ENCODE results near the gene COL9A1. TPM values are rescaled to one million over a fixed set of nuclear protein-coding genes. Genes with fewer than 3 reads are reported as not detected.
"Not testable (repeated sequence)": the region's sequence is repeated elsewhere in the genome, so short reads cannot be mapped to it uniquely, and the experiment has no call there.

The COL9A1 gene
- 1 to 10 TPM in 2 of 9 donors, under 1 TPM in 5, not detected in 2; 0.09 to 1.7 (median 0.56) TPM for total RNA-seq
- under 1 TPM; 0.18 to 0.27 TPM for polyA plus RNA-seq
- long read RNA-seq, donor 1, partial matches to known transcripts, result 1 of 3 reads
- long read RNA-seq, donor 1, other reads (novel, unspliced or antisense), result 1 of 3 reads
- long read RNA-seq, donor 2, partial matches to known transcripts, result 0 of 1 reads
- long read RNA-seq, donor 2, other reads (novel, unspliced or antisense), result 0 of 1 reads
- long read RNA-seq, donor 3, result 0 reads

GRCh38 chr6:70303034-70303525 is at the start of gene COL9A1:
COL9A1 (minus strand) TSS chr6:70303084; CDS start chr6:70302924, 160 bp downstream.
- H3K27ac ChIP-seq, result no peak within 1 kb of the TSS
- peaks cover 0 to 11% (median 0%) of the 10 kb centered on the region in 9 donors for H3K27me3 ChIP-seq
- TF ChIP-seq, protein P1, sequence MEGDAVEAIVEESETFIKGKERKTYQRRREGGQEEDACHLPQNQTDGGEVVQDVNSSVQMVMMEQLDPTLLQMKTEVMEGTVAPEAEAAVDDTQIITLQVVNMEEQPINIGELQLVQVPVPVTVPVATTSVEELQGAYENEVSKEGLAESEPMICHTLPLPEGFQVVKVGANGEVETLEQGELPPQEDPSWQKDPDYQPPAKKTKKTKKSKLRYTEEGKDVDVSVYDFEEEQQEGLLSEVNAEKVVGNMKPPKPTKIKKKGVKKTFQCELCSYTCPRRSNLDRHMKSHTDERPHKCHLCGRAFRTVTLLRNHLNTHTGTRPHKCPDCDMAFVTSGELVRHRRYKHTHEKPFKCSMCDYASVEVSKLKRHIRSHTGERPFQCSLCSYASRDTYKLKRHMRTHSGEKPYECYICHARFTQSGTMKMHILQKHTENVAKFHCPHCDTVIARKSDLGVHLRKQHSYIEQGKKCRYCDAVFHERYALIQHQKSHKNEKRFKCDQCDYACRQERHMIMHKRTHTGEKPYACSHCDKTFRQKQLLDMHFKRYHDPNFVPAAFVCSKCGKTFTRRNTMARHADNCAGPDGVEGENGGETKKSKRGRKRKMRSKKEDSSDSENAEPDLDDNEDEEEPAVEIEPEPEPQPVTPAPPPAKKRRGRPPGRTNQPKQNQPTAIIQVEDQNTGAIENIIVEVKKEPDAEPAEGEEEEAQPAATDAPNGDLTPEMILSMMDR (IDR thresholded peaks at IDR 0.05), result no peak
- TF ChIP-seq POLR2A (IDR thresholded peaks at IDR 0.05), result no peak
- 67 to 76% (median 72%) methylated on average over 5 of the region's 5 CpGs for WGBS, 4 donors
- ATAC-seq (no peak), DNase-seq (no peak)
- intact Hi-C loops (cut with DNase I), result loop anchor here in 1 of 10 donors (10.0 kb wide), 1 partner anchor 712 kb away; no protein-coding TSS in a partner anchor
- H3K9me3 ChIP-seq, result no peaks in the 10 kb centered on the region
- peaks cover 0 to 9% (median 0%) of the 10 kb centered on the region in 12 donors for H3K4me1 ChIP-seq
- no peak within 1 kb of the TSS for H3K4me3 ChIP-seq
- no peaks in the 10 kb centered on the region for H3K36me3 ChIP-seq

DNA sequence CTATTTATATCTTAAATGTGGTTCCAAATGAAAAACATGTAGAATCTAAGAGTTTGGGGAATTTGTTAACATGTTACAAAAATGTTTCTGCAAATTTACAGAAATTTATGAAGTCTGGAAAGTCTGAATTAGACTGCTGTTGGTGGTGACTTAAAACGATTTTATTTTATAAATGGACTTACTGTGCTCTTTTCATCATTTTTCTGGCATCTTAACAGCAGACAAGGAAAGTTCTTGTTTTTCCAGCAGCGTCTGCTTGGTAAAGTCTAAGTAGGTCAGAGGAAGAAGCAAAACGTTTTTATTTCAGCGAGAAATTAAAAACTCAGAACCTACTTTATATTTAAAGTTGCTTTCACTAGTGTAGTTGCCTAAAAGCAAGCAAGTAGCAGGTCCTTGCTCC is 48.6 kb upstream of the COL9A1 start:
- peak overlapping the region in 4 of 12 donors; percentile 5 to 56 (median 48) for H3K27ac ChIP-seq
- peak overlapping the region in 3 of 12 donors; percentile 1 to 26 (median 20) for H3K4me3 ChIP-seq
- TF ChIP-seq, protein P1 (IDR thresholded peaks at IDR 0.05), result no peak
- TF ChIP-seq POLR2A (IDR thresholded peaks at IDR 0.05), result no peak
- H3K9me3 ChIP-seq, result no peaks in the 10 kb centered on the region
- intact Hi-C loops (cut with DNase I), result no loop called here
- H3K4me1 ChIP-seq, result no peaks in the 10 kb centered on the region
- no peaks in the 10 kb centered on the region for H3K36me3 ChIP-seq
- DNase-seq, result no peak
- H3K27me3 ChIP-seq, result no peaks in the 10 kb centered on the region
- WGBS, 4 donors, result 41 to 56% (median 49%) methylated on average over 4 of the region's 4 CpGs
- no peak for ATAC-seq

DNA sequence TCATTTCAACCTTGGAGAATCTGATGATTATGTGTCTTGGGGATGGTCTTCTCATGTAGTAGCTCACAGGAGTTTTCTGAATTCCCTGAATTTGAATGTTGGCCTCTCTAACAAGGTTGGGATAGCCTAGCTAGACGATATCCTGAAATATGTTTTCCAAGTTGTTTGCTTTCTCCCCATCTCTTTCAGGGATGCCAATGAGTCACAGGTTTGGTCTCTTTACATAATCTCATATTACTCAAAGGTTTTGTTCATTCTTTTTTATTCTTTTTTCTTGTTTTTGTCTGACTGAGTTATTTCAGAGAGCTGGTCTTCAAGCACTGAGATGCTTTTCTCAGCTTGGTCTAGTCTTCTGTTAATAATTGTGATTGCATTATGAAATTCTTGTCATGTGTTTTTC is 42.7 kb upstream of the COL9A1 start:
- no peaks in the 10 kb centered on the region for H3K27me3 ChIP-seq
- ATAC-seq (no peak), DNase-seq (no peak)
- intact Hi-C loops (cut with DNase I), result no loop called here
- TF ChIP-seq POLR2A (IDR thresholded peaks at IDR 0.05), result no peak
- TF ChIP-seq, protein P1 (IDR thresholded peaks at IDR 0.05), result no peak
- H3K4me3 ChIP-seq, result no peak overlapping the region
- no peaks in the 10 kb centered on the region for H3K9me3 ChIP-seq
- no peak overlapping the region for H3K27ac ChIP-seq
- H3K36me3 ChIP-seq, result no peaks in the 10 kb centered on the region
- no peaks in the 10 kb centered on the region for H3K4me1 ChIP-seq
- WGBS, 4 donors, result 74 to 86% (median 80%) methylated on average over 1 of the region's 1 CpG

DNA sequence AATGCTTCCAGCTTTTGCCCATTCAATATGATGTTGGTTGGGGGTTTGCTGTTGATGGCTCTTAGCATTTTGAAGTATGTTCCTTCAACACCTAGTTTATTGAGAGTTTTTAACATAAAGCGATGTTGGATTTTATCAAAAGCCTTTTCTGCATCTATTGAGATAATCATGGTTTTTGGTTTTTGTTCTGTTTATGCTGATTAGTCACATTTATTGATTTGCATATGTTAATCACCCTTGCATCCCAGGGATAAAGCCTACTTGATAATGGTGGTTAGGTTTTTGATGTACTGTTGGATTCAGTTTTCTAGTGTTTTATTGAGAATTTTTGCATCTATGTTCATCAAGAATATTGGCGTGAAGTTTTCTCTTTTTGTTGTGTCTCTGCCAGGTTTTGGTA is 40.4 kb upstream of the COL9A1 start:
- intact Hi-C loops (cut with DNase I), result no loop called here
- Histone ChIP-seq H3K4me1 (no peaks in the 10 kb centered on the region), H3K4me3 (no peak overlapping the region), H3K9me3 (peaks cover 0 to 14% (median 2%) of the 10 kb centered on the region in 12 donors), H3K36me3 (no peaks in the 10 kb centered on the region), H3K27ac (no peak overlapping the region), H3K27me3 (no peaks in the 10 kb centered on the region)
- ATAC-seq (no peak), DNase-seq (no peak)
- WGBS, 4 donors, result 83 to 88% (median 85%) methylated on average over 2 of the region's 2 CpGs
- TF ChIP-seq POLR2A (IDR thresholded peaks at IDR 0.05), result no peak
- TF ChIP-seq, protein P1 (IDR thresholded peaks at IDR 0.05), result no peak

- H3K4me1 ChIP-seq; intact Hi-C loops (cut with DNase I); ATAC-seq; H3K27me3 ChIP-seq; H3K36me3 ChIP-seq; H3K4me3 ChIP-seq; H3K27ac ChIP-seq; DNase-seq: not testable (repeated sequence)
- peaks cover 0 to 14% (median 2%) of the 10 kb centered on the region in 12 donors for H3K9me3 ChIP-seq
- WGBS, 4 donors, result 93 to 100% (median 95%) methylated on average over 2 of the region's 2 CpGs
Observed at GRCh38 chr6:70339810-70340209, 36.9 kb upstream of the COL9A1 start.
